OCI-LY3 (cell line): ENCODE measurements around the gene PSMA6.
"Not testable (repeated sequence)": the region's sequence is repeated elsewhere in the genome, so short reads cannot be mapped to it uniquely, and the experiment has no call there.

ENCODE experiments used
- H2AFZ ChIP-seq: fragments of 200-600, 300-600 bp; shearing (Covaris generic); 2 replicates; pipeline ENCODE4 v1.6.0; 2014; ENCODE audit warnings: antibody characterized with exemption, low read depth, low read length
- H3K27ac ChIP-seq: fragments of 200-600, 300-600 bp; sonication (generic); 2 replicates; pipeline ENCODE4 v1.5.1; 2014; ENCODE audit warnings: mild to moderate bottlenecking, low read length, moderate library complexity, mixed read lengths
- H3K27me3 ChIP-seq: fragments of 200-600, 300-600 bp; sonication (generic); 2 replicates; pipeline ENCODE4 v1.6.1; 2014; ENCODE audit warnings: low read depth, low read length, mixed read lengths
- H3K36me3 ChIP-seq: fragments of 200-600, 300-600 bp; sonication (generic); replicated peaks from 2 replicates; pipeline ENCODE3; 2014; ENCODE audit warnings: low read depth, low read length, mixed read lengths
- H3K4me1 ChIP-seq: fragments of 300-600, 200-600 bp; sonication (generic); 2 replicates; pipeline ENCODE4 v1.6.1; 2014; ENCODE audit warnings: low read length, mixed read lengths
- H3K4me2 ChIP-seq: fragments of 200-600, 300-600 bp; sonication (generic); 2 replicates; pipeline ENCODE4 v1.6.1; 2014; ENCODE audit warnings: low read length, mixed read lengths
- H3K4me3 ChIP-seq: fragments of 300-600, 200-600 bp; sonication (generic); 2 replicates; pipeline ENCODE4 v1.5.1; 2014; ENCODE audit warnings: antibody characterized with exemption, mild to moderate bottlenecking, low read length, moderate library complexity
- H3K79me2 ChIP-seq: fragments of 300-600, 200-600 bp; shearing (Covaris generic); 2 replicates; pipeline ENCODE4 v1.6.1; 2014; ENCODE audit warnings: mild to moderate bottlenecking, low read length, mixed read lengths
- H3K9ac ChIP-seq: fragments of 300-600, 200-600 bp; shearing (Covaris generic); 2 replicates; pipeline ENCODE4 v1.6.0; 2014; ENCODE audit warnings: mild to moderate bottlenecking, low read length, moderate library complexity
- H3K9me3 ChIP-seq: fragments of 200-600, 300-600 bp; shearing (Covaris generic); 2 replicates; pipeline ENCODE4 v1.6.1; 2014; ENCODE audit warnings: low read length, mixed read lengths; ENCODE audit not compliant: insufficient read depth
- H4K20me1 ChIP-seq: fragments of 200-600, 300-600 bp; sonication (generic); 2 replicates; pipeline ENCODE4 v1.6.1; 2016; ENCODE audit warnings: low read length, mixed read lengths; ENCODE audit not compliant: insufficient read depth
- EZH2phosphoT487 ChIP-seq: fragments of 200-600 bp; shearing (Covaris generic); IDR thresholded peaks from 2 replicates; pipeline ENCODE4 v1.6.1; 2018; ENCODE audit warnings: antibody characterized with exemption, mixed run types, low read depth
- TF ChIP-seq, protein P1 (sequence below): fragments of 200-600, 300-600 bp; sonication (generic); IDR thresholded peaks from 2 replicates; pipeline ENCODE4 v1.5.1; 2014; ENCODE audit warnings: antibody characterized with exemption, low read length, low read depth

The PSMA6 gene

DNA sequence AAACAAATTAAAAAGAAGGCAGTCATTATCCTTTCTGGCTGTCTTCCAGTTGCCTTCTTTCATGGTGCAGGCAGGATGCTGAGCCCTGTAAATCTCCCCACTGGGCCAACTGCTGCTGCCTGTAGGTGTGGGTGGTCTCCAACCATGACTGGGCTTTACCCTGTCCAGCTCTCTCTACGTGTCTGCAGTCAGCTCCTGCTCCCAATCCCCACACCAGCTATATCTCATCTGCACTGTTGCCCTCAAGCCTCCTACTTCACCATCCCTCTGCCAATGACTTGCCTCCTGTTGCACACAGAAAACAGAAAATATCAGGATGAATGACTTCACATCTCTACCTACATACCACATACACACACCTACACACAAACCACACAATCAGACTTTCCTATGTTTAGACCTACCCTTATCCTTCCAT, 39.7 kb upstream of the PSMA6 start:
- no peaks in the 10 kb centered on the region for H4K20me1 ChIP-seq
- no peaks in the 10 kb centered on the region for H3K27me3 ChIP-seq
- no peak for TF ChIP-seq EZH2phosphoT487
- TF ChIP-seq, protein P1, sequence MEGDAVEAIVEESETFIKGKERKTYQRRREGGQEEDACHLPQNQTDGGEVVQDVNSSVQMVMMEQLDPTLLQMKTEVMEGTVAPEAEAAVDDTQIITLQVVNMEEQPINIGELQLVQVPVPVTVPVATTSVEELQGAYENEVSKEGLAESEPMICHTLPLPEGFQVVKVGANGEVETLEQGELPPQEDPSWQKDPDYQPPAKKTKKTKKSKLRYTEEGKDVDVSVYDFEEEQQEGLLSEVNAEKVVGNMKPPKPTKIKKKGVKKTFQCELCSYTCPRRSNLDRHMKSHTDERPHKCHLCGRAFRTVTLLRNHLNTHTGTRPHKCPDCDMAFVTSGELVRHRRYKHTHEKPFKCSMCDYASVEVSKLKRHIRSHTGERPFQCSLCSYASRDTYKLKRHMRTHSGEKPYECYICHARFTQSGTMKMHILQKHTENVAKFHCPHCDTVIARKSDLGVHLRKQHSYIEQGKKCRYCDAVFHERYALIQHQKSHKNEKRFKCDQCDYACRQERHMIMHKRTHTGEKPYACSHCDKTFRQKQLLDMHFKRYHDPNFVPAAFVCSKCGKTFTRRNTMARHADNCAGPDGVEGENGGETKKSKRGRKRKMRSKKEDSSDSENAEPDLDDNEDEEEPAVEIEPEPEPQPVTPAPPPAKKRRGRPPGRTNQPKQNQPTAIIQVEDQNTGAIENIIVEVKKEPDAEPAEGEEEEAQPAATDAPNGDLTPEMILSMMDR, result no peak
- H3K4me1 ChIP-seq, result peaks cover 5% of the 10 kb centered on the region
- no peaks in the 10 kb centered on the region for H3K36me3 ChIP-seq
- H3K4me3 ChIP-seq, result no peak overlapping the region
- no peak overlapping the region for H3K9ac ChIP-seq
- no peak overlapping the region for H2AFZ ChIP-seq
- no peaks in the 10 kb centered on the region for H3K79me2 ChIP-seq
- H3K27ac ChIP-seq, result no peak overlapping the region
- no peak overlapping the region for H3K4me2 ChIP-seq
- no peaks in the 10 kb centered on the region for H3K9me3 ChIP-seq

- not testable (repeated sequence) for H3K4me3 ChIP-seq, H3K27me3 ChIP-seq, H3K9ac ChIP-seq, H2AFZ ChIP-seq, H3K4me2 ChIP-seq, H3K36me3 ChIP-seq, H4K20me1 ChIP-seq, H3K27ac ChIP-seq, H3K9me3 ChIP-seq, H3K79me2 ChIP-seq, H3K4me1 ChIP-seq
Measured at GRCh38 chr14:35253056-35253455, 39.1 kb upstream of the PSMA6 start.

- H3K9me3 ChIP-seq, H3K36me3 ChIP-seq, H3K9ac ChIP-seq, H3K4me1 ChIP-seq, H2AFZ ChIP-seq, H3K27me3 ChIP-seq, H3K4me2 ChIP-seq, H3K79me2 ChIP-seq, H3K27ac ChIP-seq, H4K20me1 ChIP-seq, H3K4me3 ChIP-seq: not testable (repeated sequence)
Measured at GRCh38 chr14:35254034-35254622, 38.1 kb upstream of the PSMA6 start.

DNA sequence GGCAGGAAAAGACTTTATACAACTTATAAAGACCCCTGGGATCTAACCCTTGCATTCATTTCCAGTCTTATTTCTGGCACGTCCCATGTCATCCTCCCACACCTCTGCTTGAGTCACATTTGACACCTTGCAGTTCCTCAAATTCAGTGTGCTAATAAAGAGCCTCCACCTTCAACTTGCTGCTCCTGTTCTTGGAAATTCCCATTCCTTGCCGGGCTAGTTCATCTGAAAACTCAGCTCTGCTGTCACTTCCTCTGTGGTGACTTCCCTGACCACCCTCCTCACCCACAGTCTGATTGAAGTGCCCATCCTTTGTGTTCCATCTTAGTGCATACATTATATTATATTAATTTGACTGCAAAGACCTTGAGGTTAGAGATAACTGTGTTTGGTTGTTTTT, 37.4 kb upstream of the PSMA6 start:
- Histone ChIP-seq H3K27me3 (no peaks in the 10 kb centered on the region), H3K4me2 (no peak overlapping the region), H3K79me2 (no peaks in the 10 kb centered on the region), H3K4me3 (no peak overlapping the region), H2AFZ (no peak overlapping the region), H4K20me1 (no peaks in the 10 kb centered on the region), H3K36me3 (no peaks in the 10 kb centered on the region), H3K9me3 (no peaks in the 10 kb centered on the region), H3K9ac (no peak overlapping the region), H3K27ac (no peak overlapping the region), H3K4me1 (peaks cover 5% of the 10 kb centered on the region)
- TF ChIP-seq, protein P1, result no peak
- TF ChIP-seq EZH2phosphoT487, result no peak

DNA sequence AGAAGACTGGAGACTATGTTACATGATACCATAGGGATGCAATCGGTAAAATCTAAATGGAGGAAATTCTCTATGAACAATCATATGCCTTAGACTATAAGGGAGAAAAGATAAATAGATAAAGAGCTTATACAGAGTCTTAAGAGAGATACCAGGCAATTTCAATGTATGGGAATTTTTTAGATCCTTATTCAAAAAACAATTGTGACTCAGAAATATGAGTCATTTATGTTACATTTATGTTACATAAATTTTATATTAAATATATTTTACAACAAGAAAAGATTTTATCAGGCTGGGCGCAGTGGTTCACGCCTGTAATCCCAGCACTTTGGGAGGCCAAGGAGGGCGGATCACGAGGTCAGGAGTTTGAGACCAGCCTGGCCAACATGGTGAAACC, 36.5 kb upstream of the PSMA6 start:
- H3K4me1 ChIP-seq, result peaks cover 5% of the 10 kb centered on the region
- no peaks in the 10 kb centered on the region for H4K20me1 ChIP-seq
- no peak overlapping the region for H3K27ac ChIP-seq
- no peaks in the 10 kb centered on the region for H3K27me3 ChIP-seq
- H3K9me3 ChIP-seq, result no peaks in the 10 kb centered on the region
- no peak overlapping the region for H3K4me2 ChIP-seq
- H2AFZ ChIP-seq, result no peak overlapping the region
- no peaks in the 10 kb centered on the region for H3K36me3 ChIP-seq
- no peaks in the 10 kb centered on the region for H3K79me2 ChIP-seq
- H3K9ac ChIP-seq, result no peak overlapping the region
- no peak for TF ChIP-seq EZH2phosphoT487
- TF ChIP-seq, protein P1, result no peak
- no peak overlapping the region for H3K4me3 ChIP-seq
